ENCODE results near the gene OCRL.

The OCRL gene

GRCh38 chrX:129512409-129512808 lies 27.6 kb upstream of the OCRL start:
- Histone ChIP-seq H4K20me1 (ENCODE audit: low read depth, low read length) (no peaks in the 10 kb centered on the region), H3K27me3 (ENCODE audit: low read length) (no peaks in the 10 kb centered on the region), H3K4me3 (ENCODE audit: insufficient read depth, low read length, poor library complexity, severe bottlenecking) (no peak overlapping the region), H3K27ac (ENCODE audit: low read depth, low read length) (no peak overlapping the region), H3K9me3 (ENCODE audit: insufficient read depth, low read length) (no peaks in the 10 kb centered on the region), H3K79me2 (ENCODE audit: insufficient read depth, low read length) (no peaks in the 10 kb centered on the region), H3K36me3 (ENCODE audit: low read length) (no peaks in the 10 kb centered on the region), H2AFZ (ENCODE audit: low read depth, low read length, severe bottlenecking) (no peak overlapping the region), H3K9ac (ENCODE audit: low read length) (no peak overlapping the region), H3F3A (ENCODE audit: insufficient read depth) (no peaks in the 10 kb centered on the region), H3K9me2 (replicated peaks; ENCODE audit: insufficient read depth, low read length) (no peaks in the 10 kb centered on the region), H3K4me2 (ENCODE audit: low read depth, low read length, poor library complexity, severe bottlenecking) (no peak overlapping the region)
- no peak for TF ChIP-seq EZH2phosphoT487 (conservative IDR thresholded peaks at IDR 0.05; ENCODE audit: low read length)
- no peak for TF ChIP-seq CTCF (IDR thresholded peaks at IDR 0.05; ENCODE audit: insufficient read depth, low read length, poor library complexity, severe bottlenecking)

- no peaks in the 10 kb centered on the region for H3K79me2 ChIP-seq (ENCODE audit: insufficient read depth, low read length)
- H3K4me3 ChIP-seq (ENCODE audit: insufficient read depth, low read length, poor library complexity, severe bottlenecking): no peak overlapping the region
- H3F3A ChIP-seq (ENCODE audit: insufficient read depth): no peaks in the 10 kb centered on the region
- no peak overlapping the region for H3K9ac ChIP-seq (ENCODE audit: low read length)
- no peak overlapping the region for H3K27ac ChIP-seq (ENCODE audit: low read depth, low read length)
- H3K36me3 ChIP-seq (ENCODE audit: low read length): no peaks in the 10 kb centered on the region
- H3K4me2 ChIP-seq (ENCODE audit: low read depth, low read length, poor library complexity, severe bottlenecking): no peak overlapping the region
- no peak overlapping the region for H2AFZ ChIP-seq (ENCODE audit: low read depth, low read length, severe bottlenecking)
- no peaks in the 10 kb centered on the region for H4K20me1 ChIP-seq (ENCODE audit: low read depth, low read length)
- H3K27me3 ChIP-seq (ENCODE audit: low read length): no peaks in the 10 kb centered on the region
- H3K9me2 ChIP-seq (replicated peaks; ENCODE audit: insufficient read depth, low read length): no peaks in the 10 kb centered on the region
- H3K9me3 ChIP-seq (ENCODE audit: insufficient read depth, low read length): no peaks in the 10 kb centered on the region
- TF ChIP-seq EZH2phosphoT487 (conservative IDR thresholded peaks at IDR 0.05; ENCODE audit: low read length) (no peak), CTCF (IDR thresholded peaks at IDR 0.05; ENCODE audit: insufficient read depth, low read length, poor library complexity, severe bottlenecking) (no peak)
These were observed 23.7 kb upstream of the OCRL start for GRCh38 chrX:129516402-129516801.

- no peak overlapping the region for H3K4me2 ChIP-seq (ENCODE audit: low read depth, low read length, poor library complexity, severe bottlenecking)
- no peak overlapping the region for H2AFZ ChIP-seq (ENCODE audit: low read depth, low read length, severe bottlenecking)
- no peak overlapping the region for H3K27ac ChIP-seq (ENCODE audit: low read depth, low read length)
- no peak for TF ChIP-seq EZH2phosphoT487 (conservative IDR thresholded peaks at IDR 0.05; ENCODE audit: low read length)
- TF ChIP-seq CTCF (IDR thresholded peaks at IDR 0.05; ENCODE audit: insufficient read depth, low read length, poor library complexity, severe bottlenecking): no peak
- H3K4me3 ChIP-seq (ENCODE audit: insufficient read depth, low read length, poor library complexity, severe bottlenecking): no peak overlapping the region
- no peaks in the 10 kb centered on the region for H3F3A ChIP-seq (ENCODE audit: insufficient read depth)
- no peak overlapping the region for H3K9ac ChIP-seq (ENCODE audit: low read length)
- no peaks in the 10 kb centered on the region for H4K20me1 ChIP-seq (ENCODE audit: low read depth, low read length)
- no peaks in the 10 kb centered on the region for H3K79me2 ChIP-seq (ENCODE audit: insufficient read depth, low read length)
- H3K27me3 ChIP-seq (ENCODE audit: low read length): no peaks in the 10 kb centered on the region
- no peaks in the 10 kb centered on the region for H3K9me2 ChIP-seq (replicated peaks; ENCODE audit: insufficient read depth, low read length)
- H3K36me3 ChIP-seq (ENCODE audit: low read length): no peaks in the 10 kb centered on the region
- H3K9me3 ChIP-seq (ENCODE audit: insufficient read depth, low read length): no peaks in the 10 kb centered on the region
These were observed 19.9 kb upstream of the OCRL start for GRCh38 chrX:129520151-129520550.
